Heart right ventricle (tissue), 16 donors: ENCODE data around the gene KIF5C. TPM values are rescaled to one million over a fixed set of nuclear protein-coding genes. Genes with fewer than 3 reads are reported as not detected.

ENCODE experiments used
- ATAC-seq, 8 donors: fragments of 200-7000 bp; cut with Tn5 transposase; one replicate each; pipeline ENCODE4 v1.9.1; 2020; ENCODE audit warnings: mild to moderate bottlenecking in 8 of 8, moderate library complexity in 8 of 8, moderate number of reproducible peaks in 1 of 8
- DNase-seq, 2 donors: peaks; one replicate each; pipeline ENCODE4 v3.0.0-alpha.2; 2020
- H3K27ac ChIP-seq, 10 donors: fragments of 200-600 bp; sonication (generic) in 2 of 10; one replicate each; pipeline versions ENCODE4 v1.5.0 to v1.8.0; 2020 to 2022; ENCODE audit warnings: mild to moderate bottlenecking in 3 of 10
- H3K27me3 ChIP-seq, 7 donors: fragments of 200-600 bp; one replicate each; pipeline ENCODE4 v1.8.0; 2021 to 2022; ENCODE audit warnings: mild to moderate bottlenecking in 2 of 7
- H3K36me3 ChIP-seq, 9 donors: fragments of 200-600 bp; sonication (generic) in 1 of 9; one replicate each; pipeline versions ENCODE4 v1.5.0 to v1.8.0; 2020 to 2022; ENCODE audit warnings: mild to moderate bottlenecking in 2 of 9
- H3K4me1 ChIP-seq, 9 donors: fragments of 200-600 bp; sonication (generic) in 1 of 9; one replicate each; pipeline versions ENCODE4 v1.5.0 to v1.8.0; 2020 to 2022; ENCODE audit warnings: mild to moderate bottlenecking in 4 of 9
- H3K4me3 ChIP-seq, 10 donors: fragments of 200-600 bp; sonication (generic) in 2 of 10; one replicate each; pipeline versions ENCODE4 v1.5.0 to v1.8.0; 2020 to 2022; ENCODE audit warnings: mild to moderate bottlenecking in 7 of 10, moderate library complexity in 2 of 10
- H3K9me3 ChIP-seq, 11 donors: fragments of 200-600 bp in 10 of 11; sonication (generic) in 2 of 11; one replicate each; pipeline versions ENCODE4 v1.5.0 to v1.8.0; 2013 to 2022; ENCODE audit warnings: mild to moderate bottlenecking in 2 of 11, control low read depth in 1 of 11, moderate library complexity in 1 of 11
- WGBS, 2 donors: extraction: QIAGEN DNeasy Blood & Tissue Kit; methylation state at CpG; one replicate each; pipeline ENCODE4 v1.1.7; 2013; ENCODE audit warnings: inconsistent platforms in 1 of 2; 5-methylcytosine and 5-hydroxymethylcytosine counted together
- intact Hi-C, 10 donors: fragments of 100-400 bp; cut with DNase I; formaldehyde crosslinking; loops; one replicate each; pipeline versions ENCODE4 v1.11.1 to v1.14.2; 2022
- polyA plus RNA-seq, 2 donors: library from polyadenylated mRNA; stranded (reverse); fragments of 200-250 nt; gene quantifications; one replicate each; pipeline ENCODE4 v1.2.3, GENCODE V29; 2013
- total RNA-seq, 10 donors: library from RNA; stranded (reverse); fragmentation: NEBNext Ultra II Directional in 3 of 10; extraction: Animal tissue kit (Norgen Biotek cat#: 25700) in 3 of 10; gene quantifications; one replicate each; pipeline versions ENCODE4 v1.2.1 to v1.2.4, GENCODE V29; 2021 to 2023
- TF ChIP-seq, protein P1 (sequence below), 9 donors: fragments of 200-600 bp; sonication (generic) in 2 of 9; IDR thresholded peaks; one replicate each; pipeline versions ENCODE4 v1.5.0 to v1.8.0; 2021 to 2022; ENCODE audit warnings: antibody characterized with exemption in 9 of 9, mild to moderate bottlenecking in 5 of 9, moderate library complexity in 1 of 9
- donor health status: Arrhythmogenic right ventricular cardiomyopathy.
- donor health status: ischemic (EF 13 %, LVEDD 7.1; RV severe dilation, severe dysfunction).
- donor health status: healthy with polysubstance abuse.
- donor health status: DM: no; HTN: yes; CAD: no.
- donor health status: DM: no; HTN: no; CAD: no.
- donor health status: ischemic (EF 25% LVEDD 6.9; RV normal size, moderate dysfunction).
- donor health status: ischemic (EF 25% LVEDD 5.7; RV mildly dilated, moderate dysfunction).
- donor health status: healthy.
- donor health status: DM: yes; HTN: yes; CAD: no.
- donor health status: Ischemic cardiomyopathy.
- donor health status: ischemic (EF 35%, LVEDD 5.7; RV mildly dilated, moderate dysfunction).
- donor health status: nonischemic (EF 11% LVEDD 7.7; RV severe dilation, severe dysfunction).
- donor health status: DM: yes; HTN: yes; CAD: no.
- donor health status: PGD.
- donor health status: ischemic (EF 29% LVEDD 5.4; RV normal size, mild dysfunction).
- donor health status: nonischemic (EF 23%, LVEDD 6.1; RV moderate dilation, normal function).

The KIF5C gene
- total and polyA plus RNA-seq, 12 donors = 0.21 to 0.94 (median 0.42) TPM

DNA sequence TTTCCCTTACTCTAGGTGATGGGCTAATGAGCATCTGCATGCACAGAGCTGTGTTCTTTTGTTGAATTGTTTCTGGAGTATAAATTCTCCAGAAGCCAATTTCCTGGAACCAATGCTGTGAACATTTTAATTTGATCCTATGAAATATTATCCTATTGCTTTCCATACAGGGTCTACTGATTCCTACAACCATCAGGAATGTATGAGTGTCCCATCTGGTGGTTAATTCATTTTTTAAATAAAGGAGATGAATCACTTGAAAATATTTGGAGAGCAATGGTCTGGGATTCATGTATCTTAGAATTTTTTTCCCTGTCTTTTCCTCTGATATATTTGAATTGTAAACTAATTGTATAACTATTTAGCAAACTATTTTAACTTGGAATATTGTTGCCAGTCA, 14.0 kb downstream of the KIF5C start:
- Histone ChIP-seq H3K4me1 (peaks cover 2 to 16% (median 11%) of the 10 kb centered on the region in 9 donors), H3K36me3 (no peaks in the 10 kb centered on the region), H3K27me3 (peaks cover 0 to 46% (median 33%) of the 10 kb centered on the region in 7 donors), H3K9me3 (peaks cover 0 to 16% (median 10%) of the 10 kb centered on the region in 11 donors), H3K27ac (no peak overlapping the region), H3K4me3 (no peak overlapping the region)
- DNase-seq (no peak), ATAC-seq (no peak)
- TF ChIP-seq, protein P1, sequence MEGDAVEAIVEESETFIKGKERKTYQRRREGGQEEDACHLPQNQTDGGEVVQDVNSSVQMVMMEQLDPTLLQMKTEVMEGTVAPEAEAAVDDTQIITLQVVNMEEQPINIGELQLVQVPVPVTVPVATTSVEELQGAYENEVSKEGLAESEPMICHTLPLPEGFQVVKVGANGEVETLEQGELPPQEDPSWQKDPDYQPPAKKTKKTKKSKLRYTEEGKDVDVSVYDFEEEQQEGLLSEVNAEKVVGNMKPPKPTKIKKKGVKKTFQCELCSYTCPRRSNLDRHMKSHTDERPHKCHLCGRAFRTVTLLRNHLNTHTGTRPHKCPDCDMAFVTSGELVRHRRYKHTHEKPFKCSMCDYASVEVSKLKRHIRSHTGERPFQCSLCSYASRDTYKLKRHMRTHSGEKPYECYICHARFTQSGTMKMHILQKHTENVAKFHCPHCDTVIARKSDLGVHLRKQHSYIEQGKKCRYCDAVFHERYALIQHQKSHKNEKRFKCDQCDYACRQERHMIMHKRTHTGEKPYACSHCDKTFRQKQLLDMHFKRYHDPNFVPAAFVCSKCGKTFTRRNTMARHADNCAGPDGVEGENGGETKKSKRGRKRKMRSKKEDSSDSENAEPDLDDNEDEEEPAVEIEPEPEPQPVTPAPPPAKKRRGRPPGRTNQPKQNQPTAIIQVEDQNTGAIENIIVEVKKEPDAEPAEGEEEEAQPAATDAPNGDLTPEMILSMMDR (IDR thresholded peaks at IDR 0.05) = no peak
- intact Hi-C loops = no loop called here

DNA sequence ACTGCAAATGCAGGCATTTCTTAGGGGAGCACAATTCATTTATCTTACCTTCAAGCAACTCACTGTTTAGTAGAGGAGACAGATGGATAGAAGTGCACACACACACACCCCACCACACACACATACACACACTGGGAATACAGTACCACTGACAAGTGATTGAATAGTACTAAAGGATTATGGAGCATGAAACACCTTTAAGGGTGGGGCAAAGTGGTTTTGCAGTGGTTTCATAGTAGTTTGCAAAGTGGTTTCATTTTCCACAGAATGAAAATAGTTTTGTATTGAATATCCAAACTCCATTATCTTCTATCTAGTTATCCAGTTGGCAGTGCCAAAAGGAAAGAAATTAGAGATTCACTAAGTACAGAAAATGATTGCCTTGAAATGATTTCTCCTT, 18.9 kb downstream of the KIF5C start:
- peaks cover 0 to 37% (median 17%) of the 10 kb centered on the region in 7 donors for H3K27me3 ChIP-seq
- H3K4me1 ChIP-seq = no peaks in the 10 kb centered on the region
- TF ChIP-seq, protein P1 (IDR thresholded peaks at IDR 0.05) = no peak
- ATAC-seq (no peak), DNase-seq (no peak)
- no peak overlapping the region for H3K27ac ChIP-seq
- H3K36me3 ChIP-seq = no peaks in the 10 kb centered on the region
- intact Hi-C loops = no loop called here
- H3K4me3 ChIP-seq = no peak overlapping the region
- peaks cover 0 to 16% (median 10%) of the 10 kb centered on the region in 11 donors for H3K9me3 ChIP-seq

DNA sequence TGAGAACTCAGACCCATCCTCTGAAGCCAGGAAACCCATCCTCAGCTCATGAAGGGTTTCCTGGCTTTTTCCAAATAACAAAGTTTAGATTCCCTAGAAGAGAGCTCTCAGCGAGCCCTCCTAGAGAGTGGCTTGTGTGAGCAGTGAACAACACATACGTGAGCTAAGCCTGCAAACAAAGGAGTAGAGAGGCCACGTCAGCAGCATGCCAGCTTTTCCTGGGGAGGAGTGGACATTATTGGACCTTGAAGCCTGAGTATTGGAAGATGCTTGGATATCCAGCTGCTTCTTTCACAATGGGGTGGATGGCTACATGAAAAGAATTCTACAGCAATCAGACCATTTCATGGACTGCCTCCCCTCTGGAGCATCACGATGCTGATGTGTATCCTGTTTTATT, 21.1 kb downstream of the KIF5C start:
- no peak overlapping the region for H3K4me3 ChIP-seq
- ATAC-seq (no peak), DNase-seq (no peak)
- H3K27ac ChIP-seq = no peak overlapping the region
- intact Hi-C loops = no loop called here
- TF ChIP-seq, protein P1 (IDR thresholded peaks at IDR 0.05) = no peak
- H3K4me1 ChIP-seq = no peaks in the 10 kb centered on the region
- H3K27me3 ChIP-seq = peaks cover 0 to 16% (median 0%) of the 10 kb centered on the region in 7 donors
- H3K36me3 ChIP-seq = no peaks in the 10 kb centered on the region
- 65 to 79% methylated on average over 4 of the region's 4 CpGs for WGBS, 2 donors
- H3K9me3 ChIP-seq = peaks cover 0 to 16% (median 10%) of the 10 kb centered on the region in 11 donors

DNA sequence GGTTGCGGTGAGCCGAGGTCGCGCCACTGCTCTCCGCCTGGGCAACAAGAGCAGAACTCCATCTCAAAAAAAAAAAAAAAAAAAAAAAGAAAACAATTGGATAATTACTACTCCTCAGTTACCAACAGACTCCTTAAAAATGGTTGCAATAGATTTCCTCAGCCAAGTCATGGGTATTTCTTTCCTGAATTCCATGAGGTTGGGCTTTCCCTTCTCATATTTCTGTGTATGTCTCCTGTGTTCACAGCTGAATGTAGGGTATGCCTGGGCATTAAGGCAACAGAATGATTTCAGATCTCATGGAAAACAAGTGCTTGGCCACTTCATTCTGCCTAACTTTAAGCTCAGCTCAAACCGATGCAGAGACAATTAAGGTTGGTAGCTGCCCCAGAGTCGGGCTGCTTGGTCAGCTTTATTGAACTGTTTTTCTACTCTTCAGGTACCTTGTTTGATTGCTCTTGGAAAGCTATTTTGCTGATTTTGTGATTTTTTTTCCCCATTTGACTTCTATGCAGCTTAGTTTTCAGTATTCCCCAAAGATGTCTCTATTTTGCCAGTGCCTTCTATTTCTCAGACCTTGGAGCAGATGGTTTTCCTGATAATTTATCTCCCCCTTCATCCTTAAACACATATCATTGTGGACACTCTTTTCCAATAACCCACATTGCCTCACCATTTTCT, 24.8 kb downstream of the KIF5C start:
- H3K4me3 ChIP-seq = no peak overlapping the region
- H3K27me3 ChIP-seq = peaks cover 0 to 11% (median 0%) of the 10 kb centered on the region in 7 donors
- no peaks in the 10 kb centered on the region for H3K4me1 ChIP-seq
- WGBS, 2 donors = 96 to 97% methylated on average over 7 of the region's 7 CpGs
- DNase-seq (no peak), ATAC-seq (no peak)
- TF ChIP-seq, protein P1 (IDR thresholded peaks at IDR 0.05) = no peak
- no peaks in the 10 kb centered on the region for H3K9me3 ChIP-seq
- no peak overlapping the region for H3K27ac ChIP-seq
- intact Hi-C loops = no loop called here
- no peaks in the 10 kb centered on the region for H3K36me3 ChIP-seq
